ENCODE data around the gene PPHLN1.

PPHLN1 gene

DNA sequence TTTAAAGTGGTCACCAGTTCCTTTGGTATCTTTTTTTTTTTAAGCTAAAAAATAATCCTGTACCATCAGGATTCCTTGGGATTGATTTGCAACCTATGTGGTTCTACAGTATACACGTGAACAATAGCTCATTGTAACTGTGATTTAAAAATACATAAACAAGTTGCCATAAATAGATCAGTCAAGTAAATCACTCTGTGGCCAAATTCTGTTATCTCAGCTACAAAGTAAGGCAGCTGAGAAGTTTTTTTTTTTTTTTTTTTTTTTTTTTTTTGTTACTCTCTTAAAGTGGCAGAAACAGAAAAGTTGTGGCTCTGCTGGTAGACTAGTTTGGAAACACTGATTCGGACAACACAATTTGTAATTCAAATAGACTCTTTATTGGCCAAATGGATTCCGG lies 159.0 kb downstream of the PPHLN1 start:
- DNase-seq = no peak

GRCh38 chr12:42485823-42486222 lies 159.9 kb downstream of the PPHLN1 start:
- no peak for DNase-seq

- DNase-seq = no peak
Observed at GRCh38 chr12:42486407-42486806, 160.4 kb downstream of the PPHLN1 start.

DNA sequence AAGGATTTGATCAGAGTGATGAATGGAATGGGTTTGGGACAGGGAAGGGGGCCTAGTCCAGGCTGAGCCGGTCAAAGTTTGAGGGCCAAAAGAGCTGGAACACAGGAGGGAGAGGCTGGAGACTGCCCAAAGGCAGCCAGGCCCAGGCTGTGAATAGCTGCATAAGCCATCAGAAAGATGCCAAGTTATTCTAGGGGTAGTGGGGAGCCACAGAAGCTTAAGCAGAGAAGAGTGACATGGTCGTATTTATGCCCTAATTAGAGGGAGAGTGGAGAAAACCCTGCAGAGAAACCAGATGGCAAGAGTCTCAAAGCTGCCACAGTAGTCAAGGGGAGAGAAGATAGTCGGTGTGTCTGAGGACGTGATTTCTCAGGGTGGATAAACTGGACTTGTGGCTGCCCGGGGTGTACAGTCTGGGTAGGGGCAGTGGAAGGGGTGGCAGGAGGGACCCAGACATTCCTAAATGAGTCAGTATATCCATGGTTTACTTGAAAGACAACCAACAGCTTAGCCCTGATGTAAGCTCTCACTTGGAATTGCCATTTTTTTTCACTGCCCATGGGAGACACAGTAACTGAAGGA lies 164.4 kb downstream of the PPHLN1 start:
- no peak for DNase-seq

Data from CD4-positive, alpha-beta T cell treated with Interleukin-4 for 1 hour (primary cell).